Endothelial cell of umbilical vein (primary cell): ENCODE data around the gene SOX5. TPM values are rescaled to one million over a fixed set of nuclear protein-coding genes. Genes with fewer than 3 reads are reported as not detected.

ENCODE experiments used
- BruUV-seq: library from RNA; stranded (reverse); fragments of 400-500 nt; replicated peaks from 2 replicates; lab custom pipeline; 2021; lab: Mats Ljungman, UMichigan
- CTCF ChIA-PET: fragments of 300-600, 350-600 bp; sonication (Branson Sonifier 250); formaldehyde crosslinking; loops from one replicate; lab custom pipeline; 2021; ENCODE audit warnings: antibody characterized with exemption, inconsistent platforms; lab: Charles Lee
- POLR2A ChIA-PET: fragments of 300-600, 350-600 bp; sonication (Branson Sonifier 250); formaldehyde crosslinking; loops from one replicate; lab custom pipeline; 2021; ENCODE audit warnings: antibody characterized with exemption, inconsistent platforms; lab: Charles Lee
- DNase-seq: peaks from one replicate; pipeline ENCODE4 v3.0.0-alpha.2; 2011; ENCODE audit warnings: low read depth, low spot score
- FAIRE-seq: peaks from 2 replicates; lab custom pipeline; 2011; peaks lifted over from hg19 to GRCh38; lab: Jason Lieb, UNC
- H2AFZ ChIP-seq: 2 replicates; pipeline ENCODE4 v1.6.0; 2012; ENCODE audit warnings: low read depth, low read length, control low read depth, inconsistent platforms
- H3K27ac ChIP-seq: 2 replicates; pipeline ENCODE4 v1.5.1; 2011; ENCODE audit warnings: low read depth, mild to moderate bottlenecking, control low read depth, low read length, moderate library complexity; ENCODE audit not compliant: insufficient read depth
- H3K27me3 ChIP-seq, 2 experiments: 2 replicates each; pipeline versions ENCODE4 v1.6.0 to v1.6.1; 2011; ENCODE audit warnings: low read length in 2 of 2, mixed read lengths in 1 of 2; ENCODE audit not compliant: control insufficient read depth in 2 of 2, insufficient read depth in 2 of 2
- H3K36me3 ChIP-seq, 2 experiments: 2 replicates in 1 of 2; 3 replicates in 1 of 2; pipeline ENCODE4 v1.5.1; 2011; ENCODE audit warnings: low read length in 2 of 2, mild to moderate bottlenecking in 1 of 2, moderate library complexity in 1 of 2; ENCODE audit not compliant: control insufficient read depth in 2 of 2, insufficient read depth in 2 of 2; ENCODE audit errors: extremely low read depth in 1 of 2
- H3K4me1 ChIP-seq: 3 replicates; pipeline ENCODE4 v1.5.1; 2011; ENCODE audit warnings: mild to moderate bottlenecking, low read length; ENCODE audit not compliant: control insufficient read depth, insufficient read depth; ENCODE audit errors: extremely low read depth
- H3K4me2 ChIP-seq: 2 replicates; pipeline ENCODE4 v1.6.1; 2011; ENCODE audit warnings: low read length, control low read depth, mixed read lengths; ENCODE audit not compliant: insufficient read depth
- H3K4me3 ChIP-seq, 3 experiments: fragments of 200-600 bp in 1 of 3; sonication (generic), shearing (Covaris generic) in 1 of 3; replicated peaks in 1 of 3; 2 replicates each; pipeline ENCODE4 v1.5.1; 2011 to 2016; ENCODE audit warnings: control low read depth in 3 of 3, low read length in 3 of 3, mild to moderate bottlenecking in 2 of 3, inconsistent platforms in 1 of 3, low read depth in 1 of 3, moderate library complexity in 1 of 3; ENCODE audit not compliant: insufficient read depth in 1 of 3
- H3K79me2 ChIP-seq: 2 replicates; pipeline ENCODE4 v1.6.0; 2012; ENCODE audit warnings: low read length, inconsistent platforms; ENCODE audit not compliant: control insufficient read depth, insufficient read depth
- H3K9ac ChIP-seq: replicated peaks from 2 replicates; pipeline ENCODE3; 2011; ENCODE audit warnings: low read length, control low read depth; ENCODE audit not compliant: insufficient read depth; ENCODE audit errors: extremely low read depth
- H3K9me1 ChIP-seq: replicated peaks from 3 replicates; pipeline ENCODE4 v1.6.0; 2011; ENCODE audit warnings: mild to moderate bottlenecking, low read length; ENCODE audit not compliant: control insufficient read depth, insufficient read depth; ENCODE audit errors: extremely low read depth
- H3K9me3 ChIP-seq: replicated peaks from 2 replicates; pipeline ENCODE4 v1.5.1; 2012; ENCODE audit warnings: low read length, inconsistent platforms; ENCODE audit not compliant: control insufficient read depth, insufficient read depth
- H4K20me1 ChIP-seq: replicated peaks from 2 replicates; pipeline ENCODE3; 2011; ENCODE audit warnings: mild to moderate bottlenecking, low read length; ENCODE audit not compliant: control insufficient read depth, insufficient read depth; ENCODE audit errors: extremely low read depth
- EZH2 ChIP-seq: IDR thresholded peaks from 2 replicates; pipeline ENCODE4 v1.6.1; 2012; ENCODE audit warnings: borderline replicate concordance, low read depth, mild to moderate bottlenecking, moderate library complexity, low read length, inconsistent platforms; ENCODE audit not compliant: severe bottlenecking
- FOS ChIP-seq: IDR thresholded peaks from 2 replicates; pipeline ENCODE4 v1.6.1; 2011; ENCODE audit warnings: mild to moderate bottlenecking, low read length, moderate library complexity, borderline replicate concordance; ENCODE audit not compliant: insufficient read depth
- GATA2 ChIP-seq: IDR thresholded peaks from 2 replicates; pipeline ENCODE4 v1.7.0; 2011; ENCODE audit warnings: low read depth, mild to moderate bottlenecking, moderate library complexity, mixed read lengths, low read length; ENCODE audit not compliant: insufficient read length, insufficient read depth
- MYC ChIP-seq: IDR thresholded peaks from one replicate; pipeline ENCODE4 v1.6.1; 2011; ENCODE audit warnings: mild to moderate bottlenecking, low read depth, low read length
- POLR2A ChIP-seq: IDR thresholded peaks from 2 replicates; pipeline ENCODE4 v1.6.1; 2012; ENCODE audit warnings: low read depth, mild to moderate bottlenecking, control low read depth, low read length
- POLR2AphosphoS5 ChIP-seq: IDR thresholded peaks from 2 replicates; pipeline ENCODE4 v1.6.1; 2012; ENCODE audit warnings: low read depth, mild to moderate bottlenecking, control low read depth, low read length, moderate library complexity; ENCODE audit not compliant: insufficient read depth
- dilution Hi-C: fragments of 300-500 bp; cut with MboI; formaldehyde crosslinking; loops from one replicate; pipeline ENCODE4 v1.15.0; 2019; ENCODE audit warnings: low sequenced_read_pairs; ENCODE audit not compliant: extremely low pct_ligation_motif_present
- intact Hi-C: fragments of 100-400 bp; cut with micrococcal nuclease; formaldehyde crosslinking; loops from one replicate; pipeline ENCODE4 v1.10.0; 2022
- polyA plus RNA-seq, 4 experiments: library from polyadenylated mRNA; depleted of rRNA in 3 of 4; stranded (reverse) in 3 of 4; unstranded in 1 of 4; fragments of >200 nt; gene quantifications; 2 replicates each; pipeline versions ENCODE4 v1.2.1 to v1.2.3, GENCODE V29; 2011 to 2012; ENCODE audit warnings: missing spikeins in 1 of 4
- total RNA-seq: library from RNA; stranded (reverse); gene quantifications from 2 replicates; pipeline ENCODE4 v1.2.3, GENCODE V29; 2021
- TF ChIP-seq, protein P1 (sequence below), 2 donors: IDR thresholded peaks; 1 replicate in 1 of 2; 2 replicates in 1 of 2; pipeline ENCODE4 v1.5.1; 2011; ENCODE audit warnings: low read length in 2 of 2, mild to moderate bottlenecking in 2 of 2, moderate library complexity in 2 of 2, control low read depth in 1 of 2, inconsistent platforms in 1 of 2, low read depth in 1 of 2; ENCODE audit not compliant: insufficient read depth in 1 of 2; ENCODE audit errors: extremely low read depth in 1 of 2

Gene SOX5
- total and polyA plus RNA-seq, 2 donors (not counting 3 experiments of a cell fraction or from before 2014, with no cell fraction given): 0.63 to 3.5 TPM

DNA sequence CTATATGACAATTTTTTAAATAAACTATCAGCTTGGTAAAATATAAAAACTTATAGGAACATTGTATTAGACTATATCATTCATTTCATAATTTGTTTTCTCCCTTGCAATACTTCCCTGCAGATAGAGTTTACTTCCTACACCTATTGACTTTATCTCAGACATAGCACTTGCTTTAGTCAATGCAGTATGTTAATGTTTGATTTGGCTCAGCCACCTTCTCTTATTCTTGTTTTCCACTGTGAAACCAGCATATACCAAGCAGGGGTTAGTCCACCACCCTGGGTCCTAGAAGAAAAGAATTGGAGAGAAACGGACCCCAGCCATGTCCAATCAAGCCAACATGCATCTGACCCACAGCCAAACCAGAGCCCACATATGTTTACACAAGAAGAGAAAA is 10.4 kb upstream of the SOX5 start:
- Histone ChIP-seq H2AFZ (no peak overlapping the region), H4K20me1 (no peaks in the 10 kb centered on the region), H3K4me1 (no peaks in the 10 kb centered on the region), H3K9me3 (no peaks in the 10 kb centered on the region), H3K4me3 (no peak overlapping the region), H3K9me1 (no peaks in the 10 kb centered on the region), H3K79me2 (no peaks in the 10 kb centered on the region), H3K4me2 (no peak overlapping the region), H3K36me3 (no peaks in the 10 kb centered on the region), H3K9ac (no peak overlapping the region), H3K27me3 (no peaks in the 10 kb centered on the region), H3K27ac (no peak overlapping the region)
- TF ChIP-seq POLR2A (no peak), GATA2 (no peak), FOS (no peak), MYC (no peak)
- TF ChIP-seq, protein P1, sequence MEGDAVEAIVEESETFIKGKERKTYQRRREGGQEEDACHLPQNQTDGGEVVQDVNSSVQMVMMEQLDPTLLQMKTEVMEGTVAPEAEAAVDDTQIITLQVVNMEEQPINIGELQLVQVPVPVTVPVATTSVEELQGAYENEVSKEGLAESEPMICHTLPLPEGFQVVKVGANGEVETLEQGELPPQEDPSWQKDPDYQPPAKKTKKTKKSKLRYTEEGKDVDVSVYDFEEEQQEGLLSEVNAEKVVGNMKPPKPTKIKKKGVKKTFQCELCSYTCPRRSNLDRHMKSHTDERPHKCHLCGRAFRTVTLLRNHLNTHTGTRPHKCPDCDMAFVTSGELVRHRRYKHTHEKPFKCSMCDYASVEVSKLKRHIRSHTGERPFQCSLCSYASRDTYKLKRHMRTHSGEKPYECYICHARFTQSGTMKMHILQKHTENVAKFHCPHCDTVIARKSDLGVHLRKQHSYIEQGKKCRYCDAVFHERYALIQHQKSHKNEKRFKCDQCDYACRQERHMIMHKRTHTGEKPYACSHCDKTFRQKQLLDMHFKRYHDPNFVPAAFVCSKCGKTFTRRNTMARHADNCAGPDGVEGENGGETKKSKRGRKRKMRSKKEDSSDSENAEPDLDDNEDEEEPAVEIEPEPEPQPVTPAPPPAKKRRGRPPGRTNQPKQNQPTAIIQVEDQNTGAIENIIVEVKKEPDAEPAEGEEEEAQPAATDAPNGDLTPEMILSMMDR (IDR thresholded peaks at IDR 0.05; ENCODE audit: extremely low read depth in 1 of 2, insufficient read depth in 1 of 2, low read depth in 1 of 2, low read length in 2 of 2): no peak
- ChIA-PET CTCF (no interaction called here), POLR2A (no interaction called here)
- FAIRE-seq (no peak), DNase-seq (no peak)
- intact Hi-C loops: no loop called here
- dilution Hi-C loops: no loop called here
- BruUV-seq: no TSS peak

DNA sequence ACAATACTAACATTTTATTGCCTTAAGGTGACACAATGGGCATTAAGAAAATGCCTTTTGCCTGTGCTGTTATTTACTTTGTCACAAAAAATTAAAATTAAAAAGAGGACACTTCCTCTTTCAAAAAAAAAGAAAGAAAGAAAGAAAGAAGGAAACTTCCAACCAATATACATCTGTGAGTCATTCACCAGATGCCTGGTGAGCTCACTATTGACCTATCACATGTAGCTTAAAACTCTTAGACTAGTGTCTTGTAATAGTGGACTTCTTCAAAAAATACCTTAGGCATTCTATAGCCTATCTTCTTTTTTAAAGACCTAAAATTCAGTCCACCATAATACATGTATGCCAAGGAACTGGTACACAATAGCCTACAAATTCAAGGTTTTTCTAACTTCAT is 4.9 kb upstream of the SOX5 start:
- intact Hi-C loops (no loop called here), dilution Hi-C loops (no loop called here)
- H3K36me3 ChIP-seq: no peaks in the 10 kb centered on the region
- H3K9me3 ChIP-seq: no peaks in the 10 kb centered on the region
- H4K20me1 ChIP-seq: no peaks in the 10 kb centered on the region
- peaks cover 6% of the 10 kb centered on the region for H3K4me1 ChIP-seq
- no peak overlapping the region for H2AFZ ChIP-seq
- DNase-seq: no peak
- no peak for FAIRE-seq
- TF ChIP-seq MYC (no peak), POLR2AphosphoS5 (no peak), FOS (no peak), EZH2 (no peak), POLR2A (no peak)
- H3K9me1 ChIP-seq: no peaks in the 10 kb centered on the region
- ChIA-PET CTCF (no interaction called here), POLR2A (no interaction called here)
- no peak overlapping the region for H3K27ac ChIP-seq
- peaks cover under 1 to 2% of the 10 kb centered on the region in 2 experiments for H3K27me3 ChIP-seq
- no peak overlapping the region for H3K9ac ChIP-seq
- BruUV-seq: no TSS peak
- H3K79me2 ChIP-seq: no peaks in the 10 kb centered on the region
- H3K4me2 ChIP-seq: no peak overlapping the region
- no peak overlapping the region for H3K4me3 ChIP-seq
